ENCODE data around the gene ZFAND3. TPM values are rescaled to one million over a fixed set of nuclear protein-coding genes. Genes with fewer than 3 reads are reported as not detected.

ZFAND3 gene
- total and polyA plus RNA-seq, 12 donors, result 21.4 to 163 (median 46.3) TPM

GRCh38 chr6:38171997-38172738 lies 352.6 kb downstream of the ZFAND3 start:
- intact Hi-C loops (cut with DNase I), result no loop called here
- H3K36me3 ChIP-seq (replicated peaks in 1 of 2), result no peaks in the 10 kb centered on the region

DNA sequence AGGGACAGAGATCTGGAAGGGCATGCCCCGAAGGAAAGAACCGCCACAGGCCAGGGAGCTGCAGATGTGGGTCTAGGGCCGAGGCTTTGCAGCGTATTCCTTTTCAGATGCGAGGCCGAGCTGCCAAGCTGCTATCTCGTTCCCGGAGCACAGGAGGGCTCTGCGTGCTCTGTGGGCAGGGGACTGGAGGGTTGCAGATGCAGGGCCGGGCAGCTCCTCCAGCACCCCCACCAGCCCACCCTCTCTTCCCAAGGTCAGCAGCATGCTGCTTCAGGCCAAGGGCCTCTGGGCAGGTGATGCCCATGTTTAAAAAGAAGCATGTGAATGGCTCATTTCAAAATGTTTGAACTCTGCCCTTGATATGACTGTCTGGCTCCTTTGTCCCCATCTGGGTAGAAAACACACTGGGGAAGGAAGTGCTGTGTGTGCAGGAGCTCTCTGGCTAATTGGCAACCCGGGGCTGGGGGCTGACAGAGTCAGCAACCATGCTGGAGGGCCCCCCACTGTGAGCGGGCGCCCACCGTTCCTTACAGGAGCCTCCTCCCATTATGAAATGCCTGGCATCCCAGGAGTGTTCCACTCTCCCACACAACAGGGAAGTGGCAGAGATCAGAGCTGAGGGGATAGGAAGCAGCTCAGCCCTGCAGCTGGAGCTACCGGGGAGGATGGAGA lies 353.3 kb downstream of the ZFAND3 start:
- 85 to 88% (median 87%) methylated on average over 15 of the region's 15 CpGs for WGBS, 4 donors
- Histone ChIP-seq H3K36me3 (replicated peaks in 1 of 2) (no peaks in the 10 kb centered on the region), H3K9me3 (replicated peaks in 1 of 3) (no peaks in the 10 kb centered on the region), H3K4me3 (no peak overlapping the region), H3K27me3 (no peaks in the 10 kb centered on the region), H3K4me1 (replicated peaks in 1 of 2) (no peaks in the 10 kb centered on the region), H3K27ac (no peak overlapping the region)
- intact Hi-C loops (cut with DNase I), result no loop called here
- DNase-seq, result no peak
- TF ChIP-seq CTCF (IDR thresholded peaks at IDR 0.05), result no peak
- TF ChIP-seq POLR2A (IDR thresholded peaks at IDR 0.05), result no peak

More at GRCh38 chr6:38171997-38172738, 352.6 kb downstream of the ZFAND3 start:
- Histone ChIP-seq H3K27me3 (no peaks in the 10 kb centered on the region), H3K27ac (no peak overlapping the region), H3K9me3 (replicated peaks in 1 of 3) (no peaks in the 10 kb centered on the region), H3K4me3 (no peak overlapping the region), H3K4me1 (replicated peaks in 1 of 2) (no peaks in the 10 kb centered on the region)
- TF ChIP-seq CTCF (IDR thresholded peaks at IDR 0.05), result no peak
- TF ChIP-seq POLR2A (IDR thresholded peaks at IDR 0.05), result no peak
- WGBS, 4 donors, result 84 to 95% (median 87%) methylated on average over 7 to 13 of the region's 13 CpGs
- no peak for DNase-seq

- intact Hi-C loops (cut with DNase I), result no loop called here
- WGBS, 4 donors, result 88 to 98% (median 96%) methylated on average over 7 to 11 of the region's 11 CpGs
- Histone ChIP-seq H3K27ac (no peak overlapping the region), H3K4me1 (replicated peaks in 1 of 2) (no peaks in the 10 kb centered on the region), H3K4me3 (no peak overlapping the region), H3K36me3 (replicated peaks in 1 of 2) (no peaks in the 10 kb centered on the region), H3K27me3 (no peaks in the 10 kb centered on the region), H3K9me3 (replicated peaks in 1 of 3) (no peaks in the 10 kb centered on the region)
- TF ChIP-seq POLR2A (IDR thresholded peaks at IDR 0.05), result no peak
- TF ChIP-seq CTCF (IDR thresholded peaks at IDR 0.05), result no peak
- no peak for DNase-seq
Observed at GRCh38 chr6:38173909-38174308, 354.4 kb downstream of the ZFAND3 start.

GRCh38 chr6:38174315-38174714 lies 354.8 kb downstream of the ZFAND3 start:
- no peak for TF ChIP-seq POLR2A (IDR thresholded peaks at IDR 0.05)
- TF ChIP-seq CTCF (IDR thresholded peaks at IDR 0.05), result no peak
- Histone ChIP-seq H3K4me1 (replicated peaks in 1 of 2) (no peaks in the 10 kb centered on the region), H3K27me3 (no peaks in the 10 kb centered on the region), H3K4me3 (no peak overlapping the region), H3K27ac (no peak overlapping the region), H3K9me3 (replicated peaks in 1 of 3) (no peaks in the 10 kb centered on the region), H3K36me3 (replicated peaks in 1 of 2) (no peaks in the 10 kb centered on the region)
- intact Hi-C loops (cut with DNase I), result no loop called here
- no peak for DNase-seq
- WGBS, 4 donors, result 96 to 98% (median 97%) methylated on average over 8 of the region's 8 CpGs

All from adrenal gland (tissue), 12 donors.